Measurements from ENCODE around the gene OXTR.

The OXTR gene

GRCh38 chr3:8769088-8769822, at the start of gene OXTR:
Gene OXTR (minus strand): TSS chr3:8769613. CDS start chr3:8768187, 1,426 bp downstream.
- peak; percentile 59 for DNase-seq

GRCh38 chr3:8817486-8817885, 48.1 kb upstream of the OXTR start:
- no peak for DNase-seq

- no peak for DNase-seq
These were observed 46.7 kb upstream of the OXTR start for GRCh38 chr3:8816106-8816505.

- DNase-seq, result no peak
These were observed 44.0 kb upstream of the OXTR start for GRCh38 chr3:8813411-8813810.

GRCh38 chr3:8810561-8810960, 41.1 kb upstream of the OXTR start:
- no peak for DNase-seq

- no peak for DNase-seq
These were observed 36.4 kb upstream of the OXTR start for GRCh38 chr3:8805774-8806173.

- DNase-seq, result no peak
These were observed 32.8 kb upstream of the OXTR start for GRCh38 chr3:8802256-8802655.

GRCh38 chr3:8800016-8800415, 30.6 kb upstream of the OXTR start:
- no peak for DNase-seq

- no peak for DNase-seq
These were observed 24.8 kb upstream of the OXTR start for GRCh38 chr3:8794247-8794646.

GRCh38 chr3:8793242-8793641, 23.8 kb upstream of the OXTR start:
- no peak for DNase-seq

- no peak for DNase-seq
These were observed 21.1 kb upstream of the OXTR start for GRCh38 chr3:8790529-8790928.

- DNase-seq, result no peak
These were observed 15.4 kb upstream of the OXTR start for GRCh38 chr3:8784676-8785435.

GRCh38 chr3:8780279-8780678, 10.9 kb upstream of the OXTR start:
- no peak for DNase-seq

- no peak for DNase-seq
These were observed 9.1 kb upstream of the OXTR start for GRCh38 chr3:8778475-8778874.

GRCh38 chr3:8777978-8778267, 8.5 kb upstream of the OXTR start:
- DNase-seq, result no peak

- DNase-seq, result no peak
These were observed 8.0 kb upstream of the OXTR start for GRCh38 chr3:8777201-8777977.

- DNase-seq, result no peak
These were observed 7.0 kb upstream of the OXTR start for GRCh38 chr3:8776406-8776805.

GRCh38 chr3:8775602-8776001, 6.2 kb upstream of the OXTR start:
- no peak for DNase-seq

- DNase-seq, result no peak
These were observed 5.8 kb upstream of the OXTR start for GRCh38 chr3:8775181-8775580.

- DNase-seq, result no peak
These were observed 4.6 kb upstream of the OXTR start for GRCh38 chr3:8773941-8774542.

GRCh38 chr3:8768364-8769087, 887 bp downstream of the OXTR start:
- DNase-seq, result no peak

GRCh38 chr3:8767667-8768363, 1.6 kb downstream of the OXTR start:
- DNase-seq, result peak; percentile 73

All from NCI-H1105 (cell line).